ENCODE data around the gene STKLD1.

STKLD1 gene

GRCh38 chr9:133347515-133347984 lies 28.6 kb upstream of the STKLD1 start:
- Histone ChIP-seq H3K4me3 (ENCODE audit: low read depth, low read length) (peak overlapping the region; percentile 100), H3K36me3 (replicated peaks) (peaks cover 64% of the 10 kb centered on the region), H3K27ac (peak overlapping the region; percentile 99), H3K27me3 (replicated peaks) (no peaks in the 10 kb centered on the region)
- in situ Hi-C loops (cut with HindIII; ENCODE audit: low pct_ligation_motif_present, low sequenced_read_pairs) = no loop called here
- no peak for DNase-seq
- TF ChIP-seq CTCF (IDR thresholded peaks at IDR 0.05; ENCODE audit: low read depth, low read length, missing control alignments) = no peak

DNA sequence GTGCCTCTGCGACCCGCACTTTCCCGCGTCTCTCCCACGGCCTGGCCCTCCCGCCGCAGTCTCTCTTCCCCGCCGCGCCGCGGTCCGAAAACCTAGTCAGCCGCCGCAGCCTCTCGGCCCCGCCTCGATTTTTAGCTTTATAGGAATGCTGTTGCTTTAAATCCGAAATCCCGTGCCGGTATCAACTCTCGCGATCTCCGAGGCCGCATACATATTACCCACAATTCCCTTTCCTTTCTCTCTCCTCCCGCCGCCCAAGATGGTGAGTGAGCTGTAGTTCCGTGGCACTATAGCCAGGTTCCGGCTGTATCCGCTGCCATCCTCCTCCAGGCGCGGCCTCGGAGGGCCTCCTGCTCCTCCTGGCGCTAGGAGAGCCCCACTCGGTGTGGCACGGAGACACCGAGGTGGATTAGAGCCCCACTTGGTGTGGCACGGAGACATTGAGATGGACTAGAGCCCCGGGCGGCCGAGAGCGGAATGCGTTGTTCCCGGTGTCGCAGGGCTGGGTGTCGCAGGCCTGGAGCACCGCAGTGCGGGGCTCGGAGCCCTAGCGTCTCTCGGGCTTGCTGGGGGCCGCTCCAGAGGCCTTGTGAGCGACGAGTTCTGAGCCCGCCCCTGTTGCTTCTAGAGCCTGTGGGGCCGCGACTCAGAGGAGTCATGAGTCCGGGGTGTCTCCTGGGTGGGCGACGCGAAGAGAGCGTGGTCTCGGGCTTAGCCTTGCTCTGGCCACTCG lies 28.0 kb upstream of the STKLD1 start, which contains the start of the genes MED22 and RPL7A:
Gene MED22, minus strand, starts transcription at position 147 of the 733 bp plus-strand sequence. CDS start 1,469 bp downstream, outside the sequence.
Gene RPL7A, plus strand, starts transcription at position 234 of the 733 bp plus-strand sequence. Its CDS starts 26 bp downstream, at position 260.
- peak within 1 kb of the TSS; percentile 100 for H3K4me3 ChIP-seq (ENCODE audit: low read depth, low read length)
- H3K27me3 ChIP-seq (replicated peaks) = no peaks in the 10 kb centered on the region
- peak; percentile 98 for DNase-seq
- in situ Hi-C loops (cut with HindIII; ENCODE audit: low pct_ligation_motif_present, low sequenced_read_pairs) = no loop called here
- no peak for TF ChIP-seq CTCF (IDR thresholded peaks at IDR 0.05; ENCODE audit: low read depth, low read length, missing control alignments)
- peak within 1 kb of the TSS; percentile 99 for H3K27ac ChIP-seq
- peaks cover 68% of the 10 kb centered on the region for H3K36me3 ChIP-seq (replicated peaks)

- TF ChIP-seq CTCF (IDR thresholded peaks at IDR 0.05; ENCODE audit: low read depth, low read length, missing control alignments) = no peak
These were observed 27.2 kb upstream of the STKLD1 start for GRCh38 chr9:133348718-133349573.

DNA sequence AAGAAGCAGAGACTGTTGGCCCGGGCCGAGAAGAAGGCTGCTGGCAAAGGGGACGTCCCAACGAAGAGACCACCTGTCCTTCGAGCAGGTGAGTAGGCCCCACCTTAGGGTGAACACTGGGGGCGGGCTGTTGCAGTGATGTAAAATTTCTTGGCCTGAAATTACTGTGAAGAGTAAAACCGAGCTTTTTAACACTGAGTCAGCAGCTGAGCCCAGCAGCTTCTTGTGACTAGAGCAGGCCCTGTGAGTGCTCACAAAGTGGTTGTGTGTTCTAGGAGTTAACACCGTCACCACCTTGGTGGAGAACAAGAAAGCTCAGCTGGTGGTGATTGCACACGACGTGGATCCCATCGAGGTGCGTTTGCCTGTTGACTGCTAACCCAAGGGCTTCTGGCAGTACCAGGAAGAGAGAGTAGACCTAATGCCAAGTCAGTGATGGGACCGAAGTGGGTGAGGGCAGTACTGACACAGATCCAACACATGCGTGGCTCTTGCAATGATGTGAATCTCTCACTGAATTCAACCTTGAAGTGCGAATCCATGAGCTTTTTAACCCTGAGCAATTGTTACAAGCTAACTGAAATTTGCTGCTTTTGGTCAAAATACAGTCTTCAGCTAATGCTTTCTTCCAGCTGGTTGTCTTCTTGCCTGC lies 26.1 kb upstream of the STKLD1 start:
- no peak overlapping the region for H3K27ac ChIP-seq
- in situ Hi-C loops (cut with HindIII; ENCODE audit: low pct_ligation_motif_present, low sequenced_read_pairs) = no loop called here
- peak overlapping the region; percentile 100 for H3K4me3 ChIP-seq (ENCODE audit: low read depth, low read length)
- H3K27me3 ChIP-seq (replicated peaks) = no peaks in the 10 kb centered on the region
- H3K36me3 ChIP-seq (replicated peaks) = peaks cover 59% of the 10 kb centered on the region
- DNase-seq = no peak
- no peak for TF ChIP-seq CTCF (IDR thresholded peaks at IDR 0.05; ENCODE audit: low read depth, low read length, missing control alignments)

More at GRCh38 chr9:133348718-133349573, 27.2 kb upstream of the STKLD1 start:
- no peak for DNase-seq
- peak overlapping the region; percentile 99 for H3K27ac ChIP-seq
- in situ Hi-C loops (cut with HindIII; ENCODE audit: low pct_ligation_motif_present, low sequenced_read_pairs) = no loop called here
- no peaks in the 10 kb centered on the region for H3K27me3 ChIP-seq (replicated peaks)
- peak overlapping the region; percentile 100 for H3K4me3 ChIP-seq (ENCODE audit: low read depth, low read length)
- H3K36me3 ChIP-seq (replicated peaks) = peaks cover 68% of the 10 kb centered on the region

DNA sequence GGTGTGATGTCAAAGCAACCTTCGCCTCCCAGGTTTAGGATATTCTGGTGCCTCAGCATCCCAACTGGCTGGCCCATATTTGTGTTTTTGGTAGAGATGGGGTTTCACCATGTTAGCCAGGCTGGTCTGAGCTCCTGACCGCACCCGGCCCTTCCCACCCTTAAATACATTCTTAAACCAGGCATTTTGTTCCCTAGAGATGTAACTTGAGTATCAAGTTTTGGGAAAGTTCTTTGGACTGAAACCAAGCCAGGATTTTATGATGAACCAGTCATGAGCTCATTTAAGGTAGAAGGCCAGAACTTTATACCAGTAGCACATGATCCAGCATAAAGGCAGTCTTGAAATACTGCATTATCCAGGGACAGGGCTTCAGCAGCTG lies 24.6 kb upstream of the STKLD1 start:
- H3K27ac ChIP-seq = no peak overlapping the region
- no peak for DNase-seq
- in situ Hi-C loops (cut with HindIII; ENCODE audit: low pct_ligation_motif_present, low sequenced_read_pairs) = no loop called here
- H3K27me3 ChIP-seq (replicated peaks) = no peaks in the 10 kb centered on the region
- H3K4me3 ChIP-seq (ENCODE audit: low read depth, low read length) = no peak overlapping the region
- TF ChIP-seq CTCF (IDR thresholded peaks at IDR 0.05; ENCODE audit: low read depth, low read length, missing control alignments) = no peak
- peaks cover 54% of the 10 kb centered on the region for H3K36me3 ChIP-seq (replicated peaks)

All from brain microvascular endothelial cell (primary cell).